Common myeloid progenitor, CD34-positive (primary cell): ENCODE results near the gene CTSC. TPM values are rescaled to one million over a fixed set of nuclear protein-coding genes. Genes with fewer than 3 reads are reported as not detected.

Experiments
- CTCF ChIA-PET: fragments of 350-600 bp; sonication (Branson Sonifier 250); formaldehyde crosslinking; loops from one replicate; lab custom pipeline; 2021; ENCODE audit warnings: antibody characterized with exemption; lab: Charles Lee
- POLR2A ChIA-PET: fragments of 350-600 bp; sonication (Branson Sonifier 250); formaldehyde crosslinking; loops from one replicate; lab custom pipeline; 2021; ENCODE audit warnings: antibody characterized with exemption; lab: Charles Lee
- DNase-seq, 3 donors: peaks; one replicate each; pipeline versions ENCODE4 v3.0.0 to v3.0.0-alpha.2; 2013
- H3K27ac ChIP-seq, 2 experiments: 1 replicate in 1 of 2; 2 replicates in 1 of 2; pipeline ENCODE4 v1.7.0; 2013; ENCODE audit warnings: inconsistent platforms in 2 of 2, low read length in 2 of 2, mild to moderate bottlenecking in 2 of 2, low read depth in 1 of 2, moderate library complexity in 1 of 2; ENCODE audit not compliant: severe bottlenecking in 2 of 2, insufficient read depth in 1 of 2, poor library complexity in 1 of 2
- H3K27me3 ChIP-seq, 5 experiments: replicated peaks in 2 of 5; 1 replicate in 3 of 5; 2 replicates in 2 of 5; pipeline versions ENCODE4 v1.6.1 to v1.7.0; 2013; ENCODE audit warnings: low read length in 4 of 5, mild to moderate bottlenecking in 2 of 5, moderate library complexity in 2 of 5, inconsistent platforms in 1 of 5; ENCODE audit not compliant: insufficient read depth in 5 of 5, control insufficient read depth in 4 of 5
- H3K36me3 ChIP-seq, 4 experiments: 1 replicate in 2 of 4; 2 replicates in 2 of 4; pipeline versions ENCODE4 v1.6.1 to v1.7.0; 2013; ENCODE audit warnings: low read length in 3 of 4, control low read depth in 1 of 4, mild to moderate bottlenecking in 1 of 4; ENCODE audit not compliant: control insufficient read depth in 4 of 4, insufficient read depth in 4 of 4
- H3K4me1 ChIP-seq, 4 experiments: 1 replicate in 3 of 4; 2 replicates in 1 of 4; pipeline versions ENCODE4 v1.6.1 to v1.7.1; 2013; ENCODE audit warnings: low read length in 3 of 4, mild to moderate bottlenecking in 3 of 4, control low read depth in 1 of 4, inconsistent platforms in 1 of 4, moderate library complexity in 1 of 4; ENCODE audit not compliant: control insufficient read depth in 4 of 4, insufficient read depth in 4 of 4; ENCODE audit errors: control extremely low read depth in 1 of 4
- H3K4me3 ChIP-seq, 7 experiments: 1 replicate in 4 of 7; 2 replicates in 3 of 7; pipeline versions ENCODE4 v1.5.1 to v1.7.0; 2013; ENCODE audit warnings: mild to moderate bottlenecking in 7 of 7, low read length in 6 of 7, moderate library complexity in 6 of 7, inconsistent platforms in 2 of 7, low read depth in 2 of 7, control low read depth in 1 of 7; ENCODE audit not compliant: insufficient read depth in 4 of 7, control insufficient read depth in 1 of 7; ENCODE audit errors: extremely low read depth in 1 of 7
- H3K9me3 ChIP-seq, 5 experiments: 1 replicate in 4 of 5; 2 replicates in 1 of 5; pipeline versions ENCODE4 v1.6.1 to v1.7.1; 2013; ENCODE audit warnings: low read length in 4 of 5, mild to moderate bottlenecking in 2 of 5, inconsistent platforms in 1 of 5, low read depth in 1 of 5, moderate library complexity in 1 of 5; ENCODE audit not compliant: control insufficient read depth in 4 of 5, insufficient read depth in 2 of 5; ENCODE audit errors: control extremely low read depth in 1 of 5
- WGBS: methylation state at CpG from one replicate; pipeline ENCODE4 v1.1.5; 2013; ENCODE audit not compliant: insufficient coverage; 5-methylcytosine and 5-hydroxymethylcytosine counted together
- polyA plus RNA-seq: library from polyadenylated mRNA; unstranded; fragments of 120-200 nt; gene quantifications from one replicate; pipeline ENCODE4 v1.2.1, GENCODE V29; 2013

CTSC gene
- 81.7 TPM for polyA plus RNA-seq

DNA sequence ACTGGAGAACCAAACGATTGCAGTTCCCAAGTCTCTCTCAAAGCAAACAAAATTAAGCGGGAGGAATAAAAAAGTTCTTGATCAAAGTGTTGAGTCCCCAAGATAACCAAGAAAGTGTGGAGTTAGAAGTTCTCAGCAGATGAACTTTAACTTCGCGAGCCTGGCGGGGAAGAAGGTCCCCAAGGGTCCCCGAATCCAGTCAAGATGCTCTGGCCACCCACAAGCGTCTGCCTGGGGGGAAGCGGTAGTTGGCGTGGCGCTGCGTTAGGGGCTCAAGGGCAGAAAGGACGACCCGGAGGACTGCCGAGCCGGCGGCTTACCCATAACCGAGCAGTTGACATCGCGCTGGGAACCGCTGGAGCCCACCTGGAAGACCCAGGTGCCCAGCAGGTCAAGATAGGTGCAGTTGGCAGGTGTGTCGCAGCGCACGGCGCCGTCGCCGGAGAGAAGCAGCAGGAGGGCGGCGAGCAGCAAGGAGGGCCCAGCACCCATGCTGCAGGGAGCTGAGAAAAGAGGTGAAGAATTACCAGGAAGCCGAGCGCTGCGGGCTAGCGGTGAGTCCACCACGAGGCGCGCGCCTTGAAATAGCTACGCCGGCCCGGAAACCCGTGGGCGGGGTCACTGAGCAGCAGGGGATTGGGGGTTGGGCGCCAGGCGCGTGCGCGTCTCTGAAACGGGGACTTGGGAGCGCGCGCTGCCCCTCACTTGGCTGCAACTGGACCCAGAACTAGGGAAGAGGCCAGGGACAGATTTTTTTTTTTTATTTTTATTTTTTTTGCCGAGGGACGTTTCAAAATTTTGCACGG, at the start of gene CTSC:
Gene CTSC (minus strand): TSS at position 556 of the 806 bp plus-strand sequence. CDS start 64 bp downstream, at position 492.
- ChIA-PET POLR2A (interaction anchor here (0.7 kb wide), 1 partner anchor 18 kb away, joined by 8 read pairs; no protein-coding TSS in a partner anchor), CTCF (interaction anchor here (1.1 to 3.3 kb wide), 8 partner anchors 10 to 76 kb away, joined by 3 to 12 read pairs (median 4); no protein-coding TSS in a partner anchor)
- no peaks in the 10 kb centered on the region for H3K9me3 ChIP-seq
- peaks cover 4 to 54% (median 26%) of the 10 kb centered on the region in 4 experiments for H3K4me1 ChIP-seq
- peak; percentile 88 to 96 (median 94) for DNase-seq
- peak within 1 kb of the TSS; percentile 66 to 90 for H3K27ac ChIP-seq
- 0% methylated on average over 51 of the region's 54 CpGs for WGBS
- H3K27me3 ChIP-seq, result no peaks in the 10 kb centered on the region
- H3K4me3 ChIP-seq, result peak within 1 kb of the TSS; percentile 71 to 98 (median 92)
- peaks cover 4 to 36% (median 16%) of the 10 kb centered on the region in 4 experiments for H3K36me3 ChIP-seq

DNA sequence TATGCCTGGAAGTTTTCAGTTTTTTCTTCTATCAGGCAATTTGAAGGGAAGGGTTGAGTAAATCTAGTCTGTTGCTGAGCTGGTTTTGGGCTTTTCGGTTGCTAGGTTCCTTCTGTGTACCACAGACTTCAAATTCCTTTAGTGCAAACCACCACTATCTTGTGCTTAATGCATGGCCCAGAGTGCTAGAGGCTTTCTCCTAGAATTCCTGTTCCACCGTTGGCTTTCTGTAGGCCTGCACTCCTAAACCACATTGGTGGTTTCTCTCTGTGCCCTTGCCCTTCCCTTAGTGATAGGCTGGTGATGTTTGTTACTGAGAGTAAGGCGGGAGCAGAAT, 47.1 kb upstream of the CTSC start:
- ChIA-PET CTCF (no interaction called here), POLR2A (no interaction called here)
- Histone ChIP-seq H3K4me3 (no peak overlapping the region), H3K4me1 (no peaks in the 10 kb centered on the region), H3K36me3 (no peaks in the 10 kb centered on the region), H3K27ac (no peak overlapping the region), H3K9me3 (no peaks in the 10 kb centered on the region), H3K27me3 (no peaks in the 10 kb centered on the region)
- DNase-seq, result no peak
- WGBS, result no CpG with 5 or more reads among the region's 3 CpGs

DNA sequence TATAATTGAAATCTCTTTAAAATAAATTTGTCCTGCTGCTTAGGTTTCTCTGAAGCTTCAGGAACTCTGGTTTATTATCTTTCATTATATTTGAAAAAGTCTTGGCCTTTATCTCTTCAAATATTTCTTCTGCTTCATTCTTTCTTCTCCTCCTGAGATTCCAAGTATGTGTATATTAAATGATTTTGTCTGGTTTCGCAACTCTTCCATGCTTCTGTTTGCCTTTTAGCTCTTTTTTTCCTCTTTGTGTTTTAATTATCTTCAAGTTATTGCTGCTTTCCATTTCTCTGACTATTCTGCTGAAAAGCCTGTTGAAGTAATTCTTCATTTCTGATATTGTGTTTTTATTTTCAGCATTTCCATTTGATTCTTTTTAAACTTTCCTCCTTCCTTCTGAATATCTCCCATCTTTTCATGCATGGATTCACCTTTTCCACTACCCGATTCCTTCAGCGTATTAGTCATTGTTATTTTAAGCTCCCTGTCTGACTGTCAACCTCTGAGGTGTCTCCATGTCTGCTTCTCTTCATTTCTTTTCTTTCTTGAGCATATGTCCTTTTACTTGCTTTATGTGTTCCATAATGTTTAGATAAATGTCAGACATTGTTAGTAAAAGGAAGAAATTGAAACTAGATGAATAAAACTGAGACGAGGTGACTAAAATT, 46.6 kb upstream of the CTSC start:
- no peaks in the 10 kb centered on the region for H3K36me3 ChIP-seq
- 82% methylated on average over 3 of the region's 4 CpGs for WGBS
- no peak overlapping the region for H3K4me3 ChIP-seq
- ChIA-PET CTCF (no interaction called here), POLR2A (no interaction called here)
- H3K27ac ChIP-seq, result no peak overlapping the region
- no peaks in the 10 kb centered on the region for H3K9me3 ChIP-seq
- no peaks in the 10 kb centered on the region for H3K4me1 ChIP-seq
- H3K27me3 ChIP-seq, result no peaks in the 10 kb centered on the region
- DNase-seq, result no peak

DNA sequence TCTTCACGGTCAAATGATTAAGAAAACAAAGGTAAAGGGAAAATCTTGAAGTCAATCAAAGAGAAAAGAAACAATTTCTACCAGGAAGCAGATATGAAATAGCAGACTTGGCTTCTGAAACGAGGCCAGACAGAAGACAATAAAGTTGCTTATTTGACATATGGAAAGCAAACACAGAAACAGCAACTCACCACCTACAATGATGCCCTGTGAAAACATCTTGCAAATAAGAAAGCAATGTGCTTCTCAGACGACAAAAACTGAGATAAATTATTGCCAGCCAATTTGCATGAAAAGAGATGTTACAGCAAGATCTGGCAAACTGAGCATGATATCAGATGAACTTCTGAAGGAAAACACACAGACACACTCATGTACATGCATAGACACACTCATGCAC, 45.9 kb upstream of the CTSC start:
- ChIA-PET CTCF (no interaction called here), POLR2A (no interaction called here)
- H3K4me1 ChIP-seq, result no peaks in the 10 kb centered on the region
- no peak overlapping the region for H3K27ac ChIP-seq
- H3K4me3 ChIP-seq, result no peak overlapping the region
- no peaks in the 10 kb centered on the region for H3K27me3 ChIP-seq
- 88% methylated on average over 1 of the region's 3 CpGs for WGBS
- H3K36me3 ChIP-seq, result no peaks in the 10 kb centered on the region
- no peaks in the 10 kb centered on the region for H3K9me3 ChIP-seq
- no peak for DNase-seq

DNA sequence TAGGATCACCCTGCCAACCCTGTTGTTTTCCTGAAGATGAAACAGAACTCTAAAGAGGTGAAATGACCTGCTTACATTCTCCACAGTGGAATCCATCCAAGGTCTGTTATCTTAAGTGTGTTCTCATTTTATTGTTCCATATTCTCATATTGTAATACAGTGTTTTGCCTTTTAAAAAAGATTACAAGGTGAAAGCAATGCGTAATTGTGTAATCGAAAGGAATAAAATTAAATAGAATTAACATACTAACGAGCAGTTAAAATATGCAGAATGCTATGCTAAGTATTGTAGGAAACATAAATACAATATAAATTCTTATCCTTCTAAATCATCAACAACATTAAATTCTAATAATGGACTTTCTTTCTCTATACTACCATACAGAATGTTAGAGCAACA, 41.6 kb upstream of the CTSC start:
- POLR2A ChIA-PET, result no interaction called here
- no CpG with 5 or more reads among the region's 3 CpGs for WGBS
- DNase-seq, result no peak
- Histone ChIP-seq H3K4me1 (no peaks in the 10 kb centered on the region), H3K9me3 (no peaks in the 10 kb centered on the region), H3K4me3 (no peak overlapping the region), H3K27me3 (no peaks in the 10 kb centered on the region), H3K36me3 (no peaks in the 10 kb centered on the region), H3K27ac (no peak overlapping the region)
- CTCF ChIA-PET, result no interaction called here

DNA sequence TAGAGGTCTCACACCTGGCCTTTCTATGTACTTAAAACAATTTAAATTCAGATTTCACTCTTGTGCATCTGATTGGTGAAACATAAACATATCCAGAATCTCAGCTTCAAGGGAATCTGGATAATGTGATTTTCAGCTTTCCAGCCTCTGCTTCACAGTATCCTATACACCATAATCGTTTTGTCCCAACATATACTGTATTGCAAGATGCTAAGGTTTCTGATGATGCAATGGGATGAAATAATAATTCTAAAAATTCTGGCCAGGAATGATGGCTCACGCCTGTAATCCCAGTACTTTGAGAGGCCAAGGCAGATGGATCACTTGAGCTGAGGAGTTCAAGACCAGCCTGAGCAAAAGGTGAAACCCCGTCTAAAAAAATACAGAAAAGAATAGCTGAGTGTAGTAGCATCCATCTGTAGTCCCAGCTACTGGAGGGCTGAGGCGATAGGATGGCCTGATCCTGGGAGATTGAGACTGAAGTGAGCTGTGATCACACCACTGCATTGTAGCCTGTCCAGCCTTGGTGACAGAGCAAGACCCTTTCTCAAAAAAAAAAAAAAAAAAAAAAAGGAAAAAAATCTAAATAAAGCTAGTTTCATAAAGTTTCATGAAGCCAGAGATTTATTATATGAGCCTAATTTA, 41.0 kb upstream of the CTSC start:
- no peak overlapping the region for H3K4me3 ChIP-seq
- 97% methylated on average over 3 of the region's 4 CpGs for WGBS
- no peak for DNase-seq
- H3K4me1 ChIP-seq, result no peaks in the 10 kb centered on the region
- H3K27me3 ChIP-seq, result no peaks in the 10 kb centered on the region
- ChIA-PET POLR2A (no interaction called here), CTCF (interaction anchor here (1.0 kb wide), 1 partner anchor 33 kb away, joined by 5 read pairs; no protein-coding TSS in a partner anchor)
- peaks cover 0 to 3% (median 0%) of the 10 kb centered on the region in 4 experiments for H3K36me3 ChIP-seq
- H3K9me3 ChIP-seq, result no peaks in the 10 kb centered on the region
- no peak overlapping the region for H3K27ac ChIP-seq
